ENCODE results near the gene TNNT1.

DNA sequence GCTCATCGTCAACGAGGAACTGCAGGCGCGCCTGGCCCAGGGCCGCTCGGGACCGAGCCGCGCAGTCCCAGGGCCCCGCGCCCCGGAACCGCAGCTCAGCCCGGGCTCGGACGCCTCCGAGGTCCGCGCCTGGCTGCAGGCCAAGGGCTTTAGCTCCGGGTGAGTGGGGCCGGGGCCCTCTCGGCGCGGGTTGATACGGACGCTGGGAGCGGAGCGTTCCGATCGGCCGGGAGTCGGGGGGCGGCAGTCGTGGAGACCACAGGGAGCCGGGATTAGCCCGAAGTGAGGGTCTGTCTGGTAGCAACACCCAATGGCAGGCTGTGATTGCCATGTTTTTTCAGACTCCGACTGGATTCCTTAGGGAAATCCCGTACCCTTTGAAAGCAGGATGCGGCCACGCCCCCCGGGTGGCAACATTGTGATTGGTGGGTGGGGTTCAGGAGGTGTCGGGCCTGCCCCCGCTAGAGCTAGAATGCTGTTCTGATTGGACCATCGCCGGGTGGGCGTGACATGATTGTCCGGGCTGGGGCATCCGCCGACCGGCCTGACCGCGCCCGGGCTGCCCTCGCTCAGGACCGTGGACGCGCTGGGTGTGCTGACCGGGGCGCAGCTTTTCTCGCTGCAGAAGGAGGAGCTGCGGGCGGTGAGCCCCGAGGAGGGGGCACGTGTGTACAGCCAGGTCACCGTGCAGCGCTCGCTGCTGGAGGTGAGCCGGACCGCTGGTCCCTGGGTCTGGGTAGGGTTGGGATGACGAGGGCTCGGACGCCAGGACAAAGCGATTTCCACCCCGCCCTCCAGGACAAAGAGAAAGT, 62.1 kb downstream of the TNNT1 start:
- TF ChIP-seq POLR2A (IDR thresholded peaks at IDR 0.05) (no peak), EP300 (IDR thresholded peaks at IDR 0.05) (peak in 1 of 2 donors; percentile 48)
- TF ChIP-seq, protein P1, sequence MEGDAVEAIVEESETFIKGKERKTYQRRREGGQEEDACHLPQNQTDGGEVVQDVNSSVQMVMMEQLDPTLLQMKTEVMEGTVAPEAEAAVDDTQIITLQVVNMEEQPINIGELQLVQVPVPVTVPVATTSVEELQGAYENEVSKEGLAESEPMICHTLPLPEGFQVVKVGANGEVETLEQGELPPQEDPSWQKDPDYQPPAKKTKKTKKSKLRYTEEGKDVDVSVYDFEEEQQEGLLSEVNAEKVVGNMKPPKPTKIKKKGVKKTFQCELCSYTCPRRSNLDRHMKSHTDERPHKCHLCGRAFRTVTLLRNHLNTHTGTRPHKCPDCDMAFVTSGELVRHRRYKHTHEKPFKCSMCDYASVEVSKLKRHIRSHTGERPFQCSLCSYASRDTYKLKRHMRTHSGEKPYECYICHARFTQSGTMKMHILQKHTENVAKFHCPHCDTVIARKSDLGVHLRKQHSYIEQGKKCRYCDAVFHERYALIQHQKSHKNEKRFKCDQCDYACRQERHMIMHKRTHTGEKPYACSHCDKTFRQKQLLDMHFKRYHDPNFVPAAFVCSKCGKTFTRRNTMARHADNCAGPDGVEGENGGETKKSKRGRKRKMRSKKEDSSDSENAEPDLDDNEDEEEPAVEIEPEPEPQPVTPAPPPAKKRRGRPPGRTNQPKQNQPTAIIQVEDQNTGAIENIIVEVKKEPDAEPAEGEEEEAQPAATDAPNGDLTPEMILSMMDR (IDR thresholded peaks at IDR 0.05): peak in 1 of 5 experiments; percentile 7

Measured in tibial nerve (tissue), 4 donors.